Uterus (tissue), 2 donors: ENCODE measurements around the gene ROBO2.

ENCODE experiments used
- CTCF ChIP-seq, 4 experiments: fragments of 200-600 bp in 2 of 4; fragments of 450-650 bp in 2 of 4; sonication (generic) in 2 of 4; IDR thresholded peaks; one replicate each; pipeline ENCODE4 v1.5.1; 2016 to 2019; ENCODE audit warnings: antibody characterized with exemption in 4 of 4, mild to moderate bottlenecking in 2 of 4, moderate library complexity in 1 of 4
- POLR2A ChIP-seq, 2 donors: fragments of 450-650 bp; IDR thresholded peaks; one replicate each; pipeline ENCODE4 v1.6.1; 2016; ENCODE audit warnings: antibody characterized with exemption in 2 of 2, mild to moderate bottlenecking in 1 of 2, moderate library complexity in 1 of 2

- no peak for TF ChIP-seq CTCF (IDR thresholded peaks at IDR 0.05)
- TF ChIP-seq POLR2A (IDR thresholded peaks at IDR 0.05): no peak
Observed at GRCh38 chr3:77071364-77071763, 31.5 kb downstream of the ROBO2 start.
